Measurements from ENCODE around the gene STK32B. TPM values are rescaled to one million over a fixed set of nuclear protein-coding genes. Genes with fewer than 3 reads are reported as not detected.

STK32B gene
- total and polyA plus RNA-seq, 2 donors (not counting 3 experiments of a cell fraction or from before 2014, with no cell fraction given), result 5.6 to 7.8 TPM

- Histone ChIP-seq H2AFZ (ENCODE audit: low read depth, low read length) (no peak overlapping the region), H3K4me3 (replicated peaks in 1 of 3; ENCODE audit: insufficient read depth in 1 of 3, low read depth in 1 of 3, low read length in 3 of 3) (no peak overlapping the region), H3K79me2 (ENCODE audit: control insufficient read depth, insufficient read depth, low read length) (no peaks in the 10 kb centered on the region), H3K9me1 (replicated peaks; ENCODE audit: control insufficient read depth, extremely low read depth, insufficient read depth, low read length) (no peaks in the 10 kb centered on the region), H3K4me2 (ENCODE audit: insufficient read depth, low read length) (no peak overlapping the region), H4K20me1 (replicated peaks; ENCODE audit: control insufficient read depth, extremely low read depth, insufficient read depth, low read length) (no peaks in the 10 kb centered on the region), H3K36me3 (ENCODE audit: control insufficient read depth in 2 of 2, extremely low read depth in 1 of 2, insufficient read depth in 2 of 2, low read length in 2 of 2) (no peaks in the 10 kb centered on the region), H3K27ac (ENCODE audit: insufficient read depth, low read depth, low read length) (no peak overlapping the region), H3K9ac (replicated peaks; ENCODE audit: extremely low read depth, insufficient read depth, low read length) (no peak overlapping the region), H3K4me1 (ENCODE audit: control insufficient read depth, extremely low read depth, insufficient read depth, low read length) (no peaks in the 10 kb centered on the region), H3K9me3 (replicated peaks; ENCODE audit: control insufficient read depth, insufficient read depth, low read length) (no peaks in the 10 kb centered on the region), H3K27me3 (ENCODE audit: control insufficient read depth in 2 of 2, insufficient read depth in 2 of 2, low read length in 2 of 2) (no peaks in the 10 kb centered on the region)
- DNase-seq (ENCODE audit: low read depth, low spot score), result no peak
- BruUV-seq (replicated peaks), result no TSS peak
- ChIA-PET CTCF (no interaction called here), POLR2A (no interaction called here)
- FAIRE-seq, result no peak
- dilution Hi-C loops (cut with MboI; ENCODE audit: extremely low pct_ligation_motif_present, low sequenced_read_pairs), result no loop called here
- TF ChIP-seq CTCF (IDR thresholded peaks at IDR 0.05; ENCODE audit: extremely low read depth in 1 of 2, insufficient read depth in 1 of 2, low read depth in 1 of 2, low read length in 2 of 2) (no peak), FOS (IDR thresholded peaks at IDR 0.05; ENCODE audit: borderline replicate concordance, insufficient read depth, low read length) (no peak), EZH2 (IDR thresholded peaks at IDR 0.05; ENCODE audit: borderline replicate concordance, low read depth, low read length, severe bottlenecking) (no peak), POLR2AphosphoS5 (IDR thresholded peaks at IDR 0.05; ENCODE audit: insufficient read depth, low read depth, low read length) (no peak), MAX (IDR thresholded peaks at IDR 0.05; ENCODE audit: insufficient read depth, insufficient read length) (no peak), POLR2A (IDR thresholded peaks at IDR 0.05; ENCODE audit: low read depth, low read length) (no peak), MYC (IDR thresholded peaks at IDR 0.05; ENCODE audit: low read depth, low read length) (no peak), JUN (IDR thresholded peaks at IDR 0.05; ENCODE audit: borderline replicate concordance, insufficient read depth, insufficient read length, low read depth) (no peak), GATA2 (IDR thresholded peaks at IDR 0.05; ENCODE audit: insufficient read depth, insufficient read length, low read depth, low read length) (no peak)
- intact Hi-C loops (cut with micrococcal nuclease), result no loop called here
Measured at GRCh38 chr4:5134620-5135019, 83.3 kb downstream of the STK32B start.

Data from endothelial cell of umbilical vein (primary cell).